Thyroid gland (tissue), 4 donors: ENCODE results near the gene LMBR1L. TPM values are rescaled to one million over a fixed set of nuclear protein-coding genes. Genes with fewer than 3 reads are reported as not detected.

Experiments
- DNase-seq, 2 donors: peaks; one replicate each; pipeline ENCODE4 v3.0.0-alpha.2; 2019
- H3K27ac ChIP-seq, 3 donors: fragments of 200-600 bp; sonication (generic); 1 replicate in 2 of 3; 2 replicates in 1 of 3; pipeline ENCODE4 v1.5.1; 2016 to 2019; ENCODE audit warnings: mild to moderate bottlenecking in 1 of 3, moderate library complexity in 1 of 3
- H3K27me3 ChIP-seq: fragments of 200-600 bp; sonication (generic); one replicate; pipeline ENCODE4 v1.5.1; 2019
- H3K36me3 ChIP-seq, 2 donors: fragments of 200-600 bp; sonication (generic); one replicate each; pipeline ENCODE4 v1.5.1; 2016 to 2019
- H3K4me1 ChIP-seq, 2 donors: fragments of 200-600 bp; sonication (generic); one replicate each; pipeline ENCODE4 v1.5.1; 2017 to 2019
- H3K4me3 ChIP-seq, 3 donors: fragments of 200-600 bp; sonication (generic); replicated peaks in 1 of 3; 1 replicate in 2 of 3; 2 replicates in 1 of 3; pipeline ENCODE4 v1.5.1; 2016; ENCODE audit warnings: mild to moderate bottlenecking in 1 of 3
- H3K9me3 ChIP-seq: fragments of 200-600 bp; sonication (generic); one replicate; pipeline ENCODE4 v1.5.1; 2017
- CTCF ChIP-seq, 6 experiments: fragments of 200-600 bp in 3 of 6; fragments of 450-650 bp in 3 of 6; sonication (generic) in 3 of 6; IDR thresholded peaks; one replicate each; pipeline ENCODE4 v1.5.1; 2016 to 2019; ENCODE audit warnings: antibody characterized with exemption in 6 of 6, mild to moderate bottlenecking in 2 of 6, inconsistent platforms in 1 of 6, moderate library complexity in 1 of 6
- POLR2A ChIP-seq, 2 donors: fragments of 450-650 bp; IDR thresholded peaks; one replicate each; pipeline ENCODE4 v1.6.1; 2017; ENCODE audit warnings: antibody characterized with exemption in 2 of 2, mild to moderate bottlenecking in 2 of 2, moderate library complexity in 1 of 2
- WGBS, 2 donors: methylation state at CpG; one replicate each; pipeline ENCODE4 v1.1.5; 2017; 5-methylcytosine and 5-hydroxymethylcytosine counted together
- intact Hi-C: fragments of 100-400 bp; cut with DNase I; formaldehyde crosslinking; loops from one replicate; pipeline ENCODE4 v1.15.1; 2023
- total RNA-seq, 4 donors: library from RNA; depleted of rRNA; stranded (reverse); fragments of >200 nt; gene quantifications; one replicate each; pipeline ENCODE4 v1.2.3, GENCODE V29; 2016

LMBR1L gene
- total RNA-seq, 4 donors from 2014 or later, result 30.4 to 54.8 (median 46.6) TPM

GRCh38 chr12:49055978-49056754 lies 54.5 kb downstream of the LMBR1L start:
- Histone ChIP-seq H3K9me3 (no peaks in the 10 kb centered on the region), H3K27ac (peak overlapping the region in 1 of 3 donors; percentile 15), H3K27me3 (no peaks in the 10 kb centered on the region), H3K36me3 (peaks cover 33 to 36% of the 10 kb centered on the region in 2 donors), H3K4me1 (peaks cover 34 to 37% of the 10 kb centered on the region in 2 donors), H3K4me3 (peak overlapping the region in 1 of 3 donors; percentile 94)
- DNase-seq, result peak; percentile 43 to 46
- no peak for TF ChIP-seq CTCF (IDR thresholded peaks at IDR 0.05)
- TF ChIP-seq POLR2A (IDR thresholded peaks at IDR 0.05), result peak in 1 of 2 donors; percentile 9
- intact Hi-C loops, result no loop called here
- 55 to 57% methylated on average over 7 of the region's 7 CpGs for WGBS, 2 donors

- Histone ChIP-seq H3K27me3 (no peaks in the 10 kb centered on the region), H3K9me3 (no peaks in the 10 kb centered on the region), H3K27ac (no peak overlapping the region), H3K4me1 (peaks cover 33 to 36% of the 10 kb centered on the region in 2 donors), H3K4me3 (no peak overlapping the region), H3K36me3 (peaks cover 43 to 47% of the 10 kb centered on the region in 2 donors)
- no peak for TF ChIP-seq CTCF (IDR thresholded peaks at IDR 0.05)
- no peak for TF ChIP-seq POLR2A (IDR thresholded peaks at IDR 0.05)
- 86 to 91% methylated on average over 4 of the region's 4 CpGs for WGBS, 2 donors
- no peak for DNase-seq
- intact Hi-C loops, result no loop called here
These were observed 55.6 kb downstream of the LMBR1L start for GRCh38 chr12:49055092-49055491.

GRCh38 chr12:49054524-49054923 lies 56.1 kb downstream of the LMBR1L start:
- Histone ChIP-seq H3K9me3 (no peaks in the 10 kb centered on the region), H3K36me3 (peaks cover 48 to 52% of the 10 kb centered on the region in 2 donors), H3K4me1 (peaks cover 33 to 36% of the 10 kb centered on the region in 2 donors), H3K27me3 (no peaks in the 10 kb centered on the region), H3K4me3 (no peak overlapping the region), H3K27ac (no peak overlapping the region)
- 93 to 99% methylated on average over 10 of the region's 10 CpGs for WGBS, 2 donors
- no peak for DNase-seq
- TF ChIP-seq POLR2A (IDR thresholded peaks at IDR 0.05) (no peak), CTCF (IDR thresholded peaks at IDR 0.05) (no peak)
- intact Hi-C loops, result no loop called here

- H3K9me3 ChIP-seq, result no peaks in the 10 kb centered on the region
- H3K27ac ChIP-seq, result no peak overlapping the region
- no peak for DNase-seq
- no peaks in the 10 kb centered on the region for H3K27me3 ChIP-seq
- peaks cover 50 to 56% of the 10 kb centered on the region in 2 donors for H3K36me3 ChIP-seq
- WGBS, 2 donors, result 96 to 98% methylated on average over 5 of the region's 5 CpGs
- no peak overlapping the region for H3K4me3 ChIP-seq
- TF ChIP-seq CTCF (IDR thresholded peaks at IDR 0.05) (no peak), POLR2A (IDR thresholded peaks at IDR 0.05) (no peak)
- peaks cover 33 to 36% of the 10 kb centered on the region in 2 donors for H3K4me1 ChIP-seq
- intact Hi-C loops, result no loop called here
These were observed 56.6 kb downstream of the LMBR1L start for GRCh38 chr12:49054096-49054495.
